ENCODE data around the gene EFHD2. TPM values are rescaled to one million over a fixed set of nuclear protein-coding genes. Genes with fewer than 3 reads are reported as not detected.
"Not testable (repeated sequence)": the region's sequence is repeated elsewhere in the genome, so short reads cannot be mapped to it uniquely, and the experiment has no call there.

The EFHD2 gene
- total RNA-seq, 3 donors from 2014 or later: 79.5 to 81.7 (median 80.0) TPM

GRCh38 chr1:15426492-15427279 lies 17.0 kb downstream of the EFHD2 start:
- no peak for ATAC-seq
- H3K4me1 Mint-ChIP-seq (ENCODE audit: low read depth): peaks cover 4% of the 10 kb centered on the region
- no peaks in the 10 kb centered on the region for H3K9me3 Mint-ChIP-seq
- H3K27me3 Mint-ChIP-seq (ENCODE audit: low read depth): no peaks in the 10 kb centered on the region
- H3K4me3 Mint-ChIP-seq: no peak overlapping the region
- H3K36me3 Mint-ChIP-seq (ENCODE audit: insufficient read depth): peaks cover 7% of the 10 kb centered on the region
- no peak for DNase-seq

- no peaks in the 10 kb centered on the region for H3K27me3 Mint-ChIP-seq (ENCODE audit: low read depth)
- DNase-seq: no peak
- peaks cover 7% of the 10 kb centered on the region for H3K36me3 Mint-ChIP-seq (ENCODE audit: insufficient read depth)
- peaks cover 4% of the 10 kb centered on the region for H3K4me1 Mint-ChIP-seq (ENCODE audit: low read depth)
- no peaks in the 10 kb centered on the region for H3K9me3 Mint-ChIP-seq
- no peak for ATAC-seq
- H3K4me3 Mint-ChIP-seq: no peak overlapping the region
These were observed 17.6 kb downstream of the EFHD2 start for GRCh38 chr1:15427280-15427666.

GRCh38 chr1:15428252-15428651 lies 18.6 kb downstream of the EFHD2 start:
- not testable (repeated sequence) for H3K9me3 Mint-ChIP-seq; ATAC-seq; H3K36me3 Mint-ChIP-seq (ENCODE audit: insufficient read depth); H3K4me3 Mint-ChIP-seq; H3K27me3 Mint-ChIP-seq (ENCODE audit: low read depth); H3K4me1 Mint-ChIP-seq (ENCODE audit: low read depth); DNase-seq

- H3K27me3 Mint-ChIP-seq (ENCODE audit: low read depth): no peaks in the 10 kb centered on the region
- no peak overlapping the region for H3K4me3 Mint-ChIP-seq
- H3K36me3 Mint-ChIP-seq (ENCODE audit: insufficient read depth): peaks cover 7% of the 10 kb centered on the region
- no peaks in the 10 kb centered on the region for H3K9me3 Mint-ChIP-seq
- DNase-seq: no peak
- H3K4me1 Mint-ChIP-seq (ENCODE audit: low read depth): peaks cover 4% of the 10 kb centered on the region
- ATAC-seq: no peak
These were observed 19.2 kb downstream of the EFHD2 start for GRCh38 chr1:15428815-15429435.

GRCh38 chr1:15429701-15430149 lies 20.0 kb downstream of the EFHD2 start:
- Mint-ChIP-seq H3K9me3 (no peaks in the 10 kb centered on the region), H3K4me3 (no peak overlapping the region), H3K27me3 (ENCODE audit: low read depth) (no peaks in the 10 kb centered on the region), H3K36me3 (ENCODE audit: insufficient read depth) (peaks cover 7% of the 10 kb centered on the region), H3K4me1 (ENCODE audit: low read depth) (peaks cover 2% of the 10 kb centered on the region)
- no peak for ATAC-seq
- DNase-seq: no peak

- peaks cover 7% of the 10 kb centered on the region for H3K36me3 Mint-ChIP-seq (ENCODE audit: insufficient read depth)
- H3K9me3 Mint-ChIP-seq: no peaks in the 10 kb centered on the region
- no peak overlapping the region for H3K4me3 Mint-ChIP-seq
- no peaks in the 10 kb centered on the region for H3K27me3 Mint-ChIP-seq (ENCODE audit: low read depth)
- peak; percentile 80 for DNase-seq
- ATAC-seq: peak; percentile 73 to 79
- H3K4me1 Mint-ChIP-seq (ENCODE audit: low read depth): peaks cover 2% of the 10 kb centered on the region
These were observed 21.3 kb downstream of the EFHD2 start for GRCh38 chr1:15430787-15431570.

- DNase-seq (no peak), ATAC-seq (no peak)
- Mint-ChIP-seq H3K4me3 (no peak overlapping the region), H3K4me1 (ENCODE audit: low read depth) (peaks cover 2% of the 10 kb centered on the region), H3K27me3 (ENCODE audit: low read depth) (no peaks in the 10 kb centered on the region), H3K9me3 (no peaks in the 10 kb centered on the region), H3K36me3 (ENCODE audit: insufficient read depth) (peaks cover 4% of the 10 kb centered on the region)
These were observed 21.9 kb downstream of the EFHD2 start for GRCh38 chr1:15431571-15431948.

- H3K4me3 Mint-ChIP-seq: no peak overlapping the region
- no peaks in the 10 kb centered on the region for H3K9me3 Mint-ChIP-seq
- ATAC-seq (no peak), DNase-seq (no peak)
- peaks cover 4% of the 10 kb centered on the region for H3K36me3 Mint-ChIP-seq (ENCODE audit: insufficient read depth)
- H3K4me1 Mint-ChIP-seq (ENCODE audit: low read depth): peaks cover 2% of the 10 kb centered on the region
- H3K27me3 Mint-ChIP-seq (ENCODE audit: low read depth): no peaks in the 10 kb centered on the region
These were observed 22.6 kb downstream of the EFHD2 start for GRCh38 chr1:15432324-15432723.

- DNase-seq: no peak
- H3K27me3 Mint-ChIP-seq (ENCODE audit: low read depth): no peaks in the 10 kb centered on the region
- H3K4me3 Mint-ChIP-seq: no peak overlapping the region
- peaks cover 2% of the 10 kb centered on the region for H3K4me1 Mint-ChIP-seq (ENCODE audit: low read depth)
- peaks cover 2% of the 10 kb centered on the region for H3K36me3 Mint-ChIP-seq (ENCODE audit: insufficient read depth)
- ATAC-seq: no peak
- no peaks in the 10 kb centered on the region for H3K9me3 Mint-ChIP-seq
These were observed 23.8 kb downstream of the EFHD2 start for GRCh38 chr1:15433471-15433870.

- not testable (repeated sequence) for ATAC-seq; H3K4me1 Mint-ChIP-seq (ENCODE audit: low read depth); H3K4me3 Mint-ChIP-seq; H3K36me3 Mint-ChIP-seq (ENCODE audit: insufficient read depth); DNase-seq; H3K9me3 Mint-ChIP-seq; H3K27me3 Mint-ChIP-seq (ENCODE audit: low read depth)
These were observed 25.1 kb downstream of the EFHD2 start for GRCh38 chr1:15434739-15435138.

- Mint-ChIP-seq H3K27me3 (ENCODE audit: low read depth) (no peaks in the 10 kb centered on the region), H3K36me3 (ENCODE audit: insufficient read depth) (no peaks in the 10 kb centered on the region), H3K9me3 (no peaks in the 10 kb centered on the region), H3K4me3 (no peak overlapping the region), H3K4me1 (ENCODE audit: low read depth) (no peaks in the 10 kb centered on the region)
- no peak for DNase-seq
- ATAC-seq: no peak
These were observed 25.8 kb downstream of the EFHD2 start for GRCh38 chr1:15435239-15436077.

- Mint-ChIP-seq H3K4me3 (no peak overlapping the region), H3K27me3 (ENCODE audit: low read depth) (no peaks in the 10 kb centered on the region), H3K4me1 (ENCODE audit: low read depth) (no peaks in the 10 kb centered on the region), H3K9me3 (no peaks in the 10 kb centered on the region), H3K36me3 (ENCODE audit: insufficient read depth) (no peaks in the 10 kb centered on the region)
- ATAC-seq (no peak), DNase-seq (no peak)
These were observed 27.3 kb downstream of the EFHD2 start for GRCh38 chr1:15436881-15437442.

- H3K4me3 Mint-ChIP-seq: no peak overlapping the region
- no peaks in the 10 kb centered on the region for H3K9me3 Mint-ChIP-seq
- no peaks in the 10 kb centered on the region for H3K4me1 Mint-ChIP-seq (ENCODE audit: low read depth)
- H3K27me3 Mint-ChIP-seq (ENCODE audit: low read depth): no peaks in the 10 kb centered on the region
- DNase-seq (no peak), ATAC-seq (no peak)
- H3K36me3 Mint-ChIP-seq (ENCODE audit: insufficient read depth): no peaks in the 10 kb centered on the region
These were observed 29.6 kb downstream of the EFHD2 start for GRCh38 chr1:15439325-15439724.

GRCh38 chr1:15440357-15440756 lies 30.7 kb downstream of the EFHD2 start:
- Mint-ChIP-seq H3K27me3 (ENCODE audit: low read depth) (no peaks in the 10 kb centered on the region), H3K4me3 (no peak overlapping the region), H3K9me3 (no peaks in the 10 kb centered on the region), H3K4me1 (ENCODE audit: low read depth) (peaks cover 2% of the 10 kb centered on the region), H3K36me3 (ENCODE audit: insufficient read depth) (no peaks in the 10 kb centered on the region)
- no peak for DNase-seq
- no peak for ATAC-seq

Data from activated T-cell treated with anti-CD3 and anti-CD28 coated beads, Interleukin-2, amount 50 U/mL, for 4 hours (primary cell).